Adrenal gland (tissue), 5 donors: Measurements from ENCODE around the gene FAM229A.

Experiments used
- POLR2A ChIP-seq, 2 donors: fragments of 450-650 bp; IDR thresholded peaks; one replicate each; pipeline ENCODE4 v1.6.1; 2017; ENCODE audit warnings: antibody characterized with exemption in 2 of 2, mild to moderate bottlenecking in 2 of 2, moderate library complexity in 1 of 2
- TF ChIP-seq, protein P1 (sequence below), 6 experiments: fragments of 450-650 bp in 4 of 6; fragments of 200-600 bp in 2 of 6; sonication (generic) in 1 of 6; IDR thresholded peaks; 1 replicate in 5 of 6; 2 replicates in 1 of 6; pipeline versions ENCODE4 v1.5.1 to v1.8.0; 2016 to 2021; ENCODE audit warnings: antibody characterized with exemption in 6 of 6, mild to moderate bottlenecking in 2 of 6, moderate library complexity in 1 of 6
- donor health status: DM: no; HTN: no; CAD: no.

- TF ChIP-seq POLR2A (IDR thresholded peaks at IDR 0.05): no peak
- TF ChIP-seq, protein P1, sequence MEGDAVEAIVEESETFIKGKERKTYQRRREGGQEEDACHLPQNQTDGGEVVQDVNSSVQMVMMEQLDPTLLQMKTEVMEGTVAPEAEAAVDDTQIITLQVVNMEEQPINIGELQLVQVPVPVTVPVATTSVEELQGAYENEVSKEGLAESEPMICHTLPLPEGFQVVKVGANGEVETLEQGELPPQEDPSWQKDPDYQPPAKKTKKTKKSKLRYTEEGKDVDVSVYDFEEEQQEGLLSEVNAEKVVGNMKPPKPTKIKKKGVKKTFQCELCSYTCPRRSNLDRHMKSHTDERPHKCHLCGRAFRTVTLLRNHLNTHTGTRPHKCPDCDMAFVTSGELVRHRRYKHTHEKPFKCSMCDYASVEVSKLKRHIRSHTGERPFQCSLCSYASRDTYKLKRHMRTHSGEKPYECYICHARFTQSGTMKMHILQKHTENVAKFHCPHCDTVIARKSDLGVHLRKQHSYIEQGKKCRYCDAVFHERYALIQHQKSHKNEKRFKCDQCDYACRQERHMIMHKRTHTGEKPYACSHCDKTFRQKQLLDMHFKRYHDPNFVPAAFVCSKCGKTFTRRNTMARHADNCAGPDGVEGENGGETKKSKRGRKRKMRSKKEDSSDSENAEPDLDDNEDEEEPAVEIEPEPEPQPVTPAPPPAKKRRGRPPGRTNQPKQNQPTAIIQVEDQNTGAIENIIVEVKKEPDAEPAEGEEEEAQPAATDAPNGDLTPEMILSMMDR (IDR thresholded peaks at IDR 0.05): no peak
Measured at GRCh38 chr1:32364836-32365235, 2.6 kb upstream of the FAM229A start.
